ENCODE results near the gene RBM20.

Gene RBM20

DNA sequence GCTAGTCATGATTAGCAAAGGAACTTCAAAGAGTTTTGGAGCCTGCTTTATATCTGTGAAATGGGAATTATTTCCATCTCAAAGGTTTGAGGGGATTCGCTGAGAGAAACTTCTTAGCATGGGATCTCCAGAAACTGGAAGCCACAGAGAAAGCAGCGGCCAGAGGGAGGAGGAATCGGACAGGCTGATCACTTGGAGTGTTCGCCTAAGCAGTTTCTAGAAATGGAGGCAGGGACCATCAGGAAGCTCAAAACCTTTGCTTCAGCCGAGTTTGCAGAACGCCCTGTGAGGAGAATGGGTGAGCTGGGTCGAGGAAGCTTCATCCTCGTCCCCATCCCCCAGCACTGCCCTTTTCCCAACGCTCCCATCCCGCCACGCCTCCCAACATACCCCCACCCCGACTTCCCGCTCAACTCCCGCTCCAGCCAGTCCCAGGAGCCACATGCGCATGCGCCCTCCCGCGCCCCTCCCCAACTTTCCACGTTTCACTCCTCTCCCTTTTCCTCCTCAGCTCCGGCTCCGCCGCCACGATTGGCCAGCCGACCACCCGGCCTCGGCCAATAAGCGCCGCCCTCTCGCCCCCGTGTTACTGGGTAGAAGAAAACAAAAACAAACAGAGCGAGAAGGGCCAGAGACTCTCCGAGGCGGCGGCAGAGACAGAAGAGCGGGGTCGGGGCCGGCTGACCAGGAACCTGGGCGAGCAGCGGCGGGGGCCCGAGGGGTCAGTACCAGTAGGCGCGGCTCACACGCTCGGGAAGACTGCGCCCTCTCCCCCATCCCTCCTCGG lies 227.4 kb downstream of the RBM20 start, which contains the start of gene PDCD4:
TSS of gene PDCD4 (plus strand) at position 631 of the 787 bp plus-strand sequence. CDS start 4,100 bp downstream, outside the sequence.
- peak; percentile 77 for DNase-seq (ENCODE audit: low spot score)

DNA sequence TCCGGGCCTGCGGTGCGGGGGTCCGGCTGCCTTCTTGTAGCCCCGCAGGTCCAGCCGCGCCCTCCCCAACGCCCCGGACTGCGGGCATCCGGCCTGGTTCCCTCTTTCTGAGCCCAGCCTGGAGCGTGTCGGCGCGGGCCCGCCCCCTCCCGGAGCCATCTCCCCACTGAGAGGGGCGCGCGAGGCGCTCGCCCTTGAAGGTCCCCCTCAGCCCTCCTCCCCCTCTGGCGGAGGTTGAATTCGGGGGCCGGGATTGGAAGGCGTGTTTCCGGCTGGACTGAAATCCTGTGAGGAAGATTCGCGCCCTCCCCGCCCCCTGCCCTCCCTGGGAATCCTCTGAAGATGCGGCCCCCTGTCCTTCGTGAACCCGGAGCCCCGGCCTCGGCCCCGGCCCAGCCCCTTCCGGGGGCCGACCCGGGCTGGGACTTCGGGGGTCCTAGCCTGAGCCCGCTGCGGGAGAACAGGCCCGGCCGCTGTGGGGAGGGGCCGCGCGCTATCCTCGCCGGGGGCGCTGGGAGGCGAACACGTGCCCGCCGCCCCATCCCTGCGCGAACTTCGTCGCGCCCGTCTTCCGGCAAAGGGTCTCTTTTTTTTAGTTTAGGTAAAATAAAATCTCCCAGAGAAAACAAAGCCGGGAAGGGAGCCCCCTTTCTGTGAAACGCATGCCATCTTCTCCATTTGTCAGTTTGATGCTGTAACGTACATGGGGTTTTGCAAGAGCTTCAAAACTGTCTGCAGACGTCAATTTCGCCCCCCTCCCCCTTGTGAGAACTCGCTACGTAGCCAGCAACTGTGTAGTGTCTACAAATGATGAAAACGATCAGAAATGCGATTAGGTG lies 228.2 kb downstream of the RBM20 start:
- no peak for DNase-seq (ENCODE audit: low spot score)

DNA sequence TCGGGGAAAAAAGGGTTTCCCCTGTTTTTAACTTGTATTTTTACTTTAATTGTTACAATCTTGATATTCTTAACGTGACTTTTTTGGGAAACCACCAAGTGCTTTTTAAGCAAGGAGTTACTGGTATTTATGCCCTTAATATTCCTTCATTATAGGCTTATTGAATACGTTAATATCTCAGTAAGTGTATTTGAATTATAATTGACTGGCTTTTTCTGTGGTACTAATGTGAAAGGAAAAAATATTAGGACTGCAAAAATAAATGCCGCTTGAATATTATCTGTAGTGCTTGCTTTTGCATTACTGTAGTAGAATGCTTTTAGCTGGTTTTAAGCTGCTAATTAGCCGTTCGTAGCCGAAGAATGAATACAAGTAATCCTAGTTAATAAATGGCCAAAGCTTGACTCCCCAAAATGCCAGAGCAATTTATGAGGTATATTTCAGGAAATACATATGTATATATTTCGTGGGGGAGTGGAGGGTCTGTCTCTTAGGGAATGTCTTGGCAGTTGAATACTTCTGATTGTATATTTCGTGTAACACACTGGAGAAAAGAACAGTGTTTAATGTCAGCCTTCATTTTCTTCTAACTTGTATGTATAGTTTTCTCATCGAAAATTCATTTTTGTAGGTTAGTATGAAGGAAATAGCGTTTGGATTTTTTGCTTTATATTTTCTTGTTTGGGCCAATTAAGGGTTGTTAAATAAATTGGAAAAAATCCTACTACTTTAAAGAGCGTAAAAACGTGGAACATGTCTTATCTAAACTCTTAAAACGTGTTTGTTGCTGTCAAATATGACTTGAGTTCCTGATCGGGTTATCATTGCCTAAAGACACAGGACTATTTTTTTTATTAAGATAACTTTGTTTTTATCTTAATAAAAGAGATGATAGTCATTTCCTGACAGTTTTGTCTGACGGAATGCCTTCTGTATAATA lies 229.1 kb downstream of the RBM20 start:
- DNase-seq (ENCODE audit: low spot score) = no peak

DNA sequence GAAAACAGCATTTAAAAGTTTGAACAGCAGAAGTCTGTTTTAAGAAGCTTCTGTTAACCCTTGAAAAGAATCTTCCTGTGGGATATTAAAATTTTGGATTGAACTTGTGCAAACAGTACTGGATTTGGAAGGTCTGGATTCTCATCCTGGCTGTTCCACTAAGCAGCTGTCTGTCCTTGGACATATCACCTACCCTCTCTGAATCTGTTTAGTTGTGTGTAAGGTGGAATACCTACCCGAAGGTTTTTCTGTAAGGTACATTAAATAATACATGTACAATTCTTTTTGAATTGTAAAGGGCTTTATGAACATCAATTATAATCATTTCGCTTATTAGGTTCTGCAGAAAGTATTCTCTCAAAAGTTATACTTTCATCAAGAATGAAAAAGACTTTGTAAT lies 229.8 kb downstream of the RBM20 start:
- DNase-seq (ENCODE audit: low spot score) = no peak

DNA sequence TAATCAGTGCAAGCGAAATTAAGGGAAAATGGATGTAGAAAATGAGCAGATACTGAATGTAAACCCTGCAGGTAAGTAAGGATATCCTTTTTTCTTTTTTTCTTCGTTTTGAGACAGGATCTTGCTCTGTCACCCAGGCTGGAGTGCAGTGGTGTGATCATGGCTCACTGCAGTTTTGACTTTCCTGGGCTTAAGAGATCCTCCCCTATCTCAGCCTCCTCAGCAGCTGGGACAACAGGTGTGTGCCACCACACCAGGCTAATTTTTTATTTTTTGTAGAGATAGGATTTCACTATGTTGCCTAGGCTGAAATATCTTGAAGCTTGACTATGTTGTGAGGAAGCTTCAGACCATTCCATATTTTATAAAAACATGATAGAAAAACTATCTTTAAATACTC lies 231.9 kb downstream of the RBM20 start:
- DNase-seq (ENCODE audit: low spot score) = no peak

DNA sequence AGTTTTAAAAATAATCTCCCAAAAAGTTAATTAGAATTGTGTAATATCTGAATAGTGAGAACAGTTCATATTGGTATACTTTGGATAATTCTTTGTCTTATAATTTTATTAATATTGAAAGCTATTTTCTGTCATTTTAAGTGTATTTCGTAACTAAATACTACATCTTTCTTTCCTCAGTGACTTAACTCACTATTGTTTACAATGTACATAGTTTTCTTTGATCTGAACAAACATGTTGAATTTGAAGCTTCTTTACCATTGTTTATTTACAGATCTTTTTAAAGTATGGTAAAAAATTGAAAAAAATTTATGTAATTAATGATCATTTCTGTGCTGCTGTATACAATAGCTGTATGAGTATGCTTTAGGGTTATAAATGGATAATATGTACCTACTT lies 232.7 kb downstream of the RBM20 start:
- no peak for DNase-seq (ENCODE audit: low spot score)

DNA sequence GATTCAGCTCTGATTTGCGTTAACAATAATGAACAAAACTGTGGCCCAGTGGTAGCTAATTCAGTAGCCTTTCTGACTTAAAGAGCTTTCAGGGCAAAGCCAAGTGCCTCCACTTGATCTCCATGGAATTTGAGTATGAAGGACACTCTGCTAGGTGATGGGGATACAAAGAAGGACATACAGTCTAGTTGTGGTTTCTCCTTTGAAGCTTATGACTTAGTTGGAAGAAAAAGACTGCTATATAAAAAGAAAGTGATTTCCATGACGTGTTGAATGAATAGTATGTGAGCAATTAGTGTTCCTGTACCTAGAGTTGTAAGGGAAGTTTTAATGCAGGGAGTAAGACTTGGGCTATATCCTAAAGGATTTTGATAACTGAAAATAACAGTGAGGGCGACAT lies 235.9 kb downstream of the RBM20 start:
- no peak for DNase-seq (ENCODE audit: low spot score)

DNA sequence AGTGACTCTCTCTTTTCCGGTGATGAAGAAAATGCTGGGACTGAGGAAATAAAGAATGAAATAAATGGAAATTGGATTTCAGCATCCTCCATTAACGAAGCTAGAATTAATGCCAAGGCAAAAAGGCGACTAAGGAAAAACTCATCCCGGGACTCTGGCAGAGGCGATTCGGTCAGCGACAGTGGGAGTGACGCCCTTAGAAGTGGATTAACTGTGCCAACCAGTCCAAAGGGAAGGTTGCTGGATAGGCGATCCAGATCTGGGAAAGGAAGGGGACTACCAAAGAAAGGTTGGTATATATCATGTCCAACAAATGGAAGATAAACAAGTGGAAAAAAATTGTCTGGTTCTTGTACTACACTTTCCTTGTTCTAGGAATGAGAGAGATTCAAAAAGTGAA lies 237.1 kb downstream of the RBM20 start:
- no peak for DNase-seq (ENCODE audit: low spot score)

DNA sequence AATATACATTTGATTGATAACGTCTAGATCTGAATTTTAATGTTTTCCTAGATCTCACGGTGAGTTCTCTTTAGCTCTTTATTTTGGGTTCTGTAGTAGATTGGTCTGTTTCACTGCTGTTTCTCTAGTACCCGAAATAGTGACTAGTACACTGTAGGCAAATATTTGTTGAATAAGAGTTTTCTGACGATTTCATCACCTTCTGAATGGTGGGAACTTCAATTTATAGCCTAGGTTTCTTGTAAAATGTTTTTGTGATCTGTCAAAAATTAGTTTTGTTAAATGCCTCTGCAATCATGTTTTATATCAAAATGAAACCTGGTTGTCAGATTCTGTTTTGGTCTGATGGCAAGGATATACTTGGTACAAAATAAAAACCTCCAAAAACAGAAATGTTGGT lies 237.8 kb downstream of the RBM20 start:
- DNase-seq (ENCODE audit: low spot score) = no peak

DNA sequence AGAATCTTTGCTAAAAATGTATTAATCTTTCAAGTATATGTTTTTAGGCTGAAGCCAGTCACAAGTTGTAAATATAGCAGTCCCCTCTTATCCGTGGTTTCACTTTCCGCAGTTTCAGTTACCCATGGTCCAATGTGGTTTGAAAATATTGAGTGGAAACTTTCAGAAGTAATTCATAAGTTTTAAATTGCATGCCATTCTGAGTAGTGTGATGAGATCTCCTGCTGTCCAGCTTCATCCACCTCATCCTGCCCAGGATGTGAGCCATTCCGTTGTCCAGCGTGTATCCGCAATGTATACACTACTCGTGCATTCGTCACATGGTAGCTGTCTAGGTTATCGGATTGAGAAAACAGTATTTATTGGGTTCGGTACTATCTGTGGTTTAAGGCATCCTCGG lies 239.8 kb downstream of the RBM20 start:
- no peak for DNase-seq (ENCODE audit: low spot score)

DNA sequence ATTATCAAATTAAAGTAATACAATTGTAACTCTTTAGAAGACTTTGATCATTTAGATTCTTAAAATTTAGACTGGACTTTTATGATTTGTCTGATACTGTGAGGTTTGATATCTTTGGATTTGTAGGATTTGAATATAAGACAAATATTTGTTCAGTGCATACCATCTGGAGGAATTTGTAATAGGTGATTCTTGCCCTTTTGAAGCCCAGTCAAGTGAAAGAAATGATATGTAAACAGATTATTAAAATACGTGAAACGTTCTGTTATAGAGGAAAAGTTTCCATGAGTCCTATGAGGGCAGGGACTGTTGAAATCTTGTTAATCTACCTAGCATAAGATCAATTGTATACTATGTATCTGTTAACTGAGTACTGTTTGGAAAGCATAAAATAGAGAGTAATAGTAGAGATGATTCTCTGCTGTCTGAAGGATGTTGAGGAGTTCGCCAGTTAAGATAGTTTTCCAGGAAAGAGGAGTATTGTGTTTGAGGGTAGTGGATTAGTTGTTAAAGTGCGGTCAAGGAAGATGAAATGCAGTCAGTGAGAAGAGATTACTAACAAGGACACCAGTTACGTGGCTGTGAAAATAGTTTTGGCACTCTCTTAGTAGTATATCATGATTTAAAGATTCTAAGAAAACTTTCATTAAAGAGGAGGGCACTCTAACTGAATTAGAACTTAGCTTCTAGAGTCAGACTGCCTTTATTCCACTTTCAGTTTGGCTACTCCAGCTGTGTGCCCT lies 242.0 kb downstream of the RBM20 start:
- no peak for DNase-seq (ENCODE audit: low spot score)

DNA sequence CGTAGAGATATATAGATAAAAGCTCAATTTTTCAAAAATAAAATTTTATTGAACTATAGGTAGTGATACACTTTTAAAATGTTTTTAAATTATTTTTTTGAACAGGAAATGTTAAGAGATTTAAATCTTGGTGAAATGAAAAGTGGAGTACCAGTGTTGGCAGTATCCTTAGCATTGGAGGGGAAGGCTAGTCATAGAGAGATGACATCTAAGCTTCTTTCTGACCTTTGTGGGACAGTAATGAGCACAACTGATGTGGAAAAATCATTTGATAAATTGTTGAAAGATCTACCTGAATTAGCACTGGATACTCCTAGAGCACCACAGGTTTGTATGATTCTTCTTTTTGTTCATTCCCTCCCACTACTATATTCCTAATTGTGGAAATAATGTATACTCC lies 243.4 kb downstream of the RBM20 start:
- DNase-seq (ENCODE audit: low spot score) = no peak
